Mammary epithelial cell (primary cell): ENCODE results near the gene STXBP5L.

ENCODE experiments used
- CTCF ChIP-seq, 2 donors: IDR thresholded peaks in 1 of 2; conservative IDR thresholded peaks in 1 of 2; 2 replicates each; pipeline ENCODE4 v1.5.1; 2011 to 2012; ENCODE audit warnings: inconsistent platforms in 2 of 2, low read length in 2 of 2, mild to moderate bottlenecking in 2 of 2, control low read depth in 1 of 2, low read depth in 1 of 2; ENCODE audit not compliant: insufficient read depth in 1 of 2; ENCODE audit errors: extremely low read depth in 1 of 2
- EZH2 ChIP-seq: IDR thresholded peaks from 2 replicates; pipeline ENCODE4 v1.6.1; 2012; ENCODE audit warnings: low read length, inconsistent platforms, borderline replicate concordance

- TF ChIP-seq CTCF (conservative IDR thresholded peaks at IDR 0.05 in 1 of 2, IDR thresholded peaks at IDR 0.05 in 1 of 2; ENCODE audit: extremely low read depth in 1 of 2, insufficient read depth in 1 of 2, low read depth in 1 of 2, low read length in 2 of 2) (no peak), EZH2 (no peak)
Observed at GRCh38 chr3:121436641-121437040, 528.6 kb downstream of the STXBP5L start.
